Heart right ventricle (tissue), 16 donors: Measurements from ENCODE around the gene SUGP2. TPM values are rescaled to one million over a fixed set of nuclear protein-coding genes. Genes with fewer than 3 reads are reported as not detected.
A peak's percentile ranks its signal among the peaks of the same experiment; 100 is the strongest.

Experiments
- ATAC-seq, 8 donors: fragments of 200-7000 bp; cut with Tn5 transposase; one replicate each; pipeline ENCODE4 v1.9.1; 2020; ENCODE audit warnings: mild to moderate bottlenecking in 8 of 8, moderate library complexity in 8 of 8, moderate number of reproducible peaks in 1 of 8
- DNase-seq, 2 donors: peaks; one replicate each; pipeline ENCODE4 v3.0.0-alpha.2; 2020
- H3K27ac ChIP-seq, 10 donors: fragments of 200-600 bp; sonication (generic) in 2 of 10; one replicate each; pipeline versions ENCODE4 v1.5.0 to v1.8.0; 2020 to 2022; ENCODE audit warnings: mild to moderate bottlenecking in 3 of 10
- H3K27me3 ChIP-seq, 7 donors: fragments of 200-600 bp; one replicate each; pipeline ENCODE4 v1.8.0; 2021 to 2022; ENCODE audit warnings: mild to moderate bottlenecking in 2 of 7
- H3K36me3 ChIP-seq, 9 donors: fragments of 200-600 bp; sonication (generic) in 1 of 9; one replicate each; pipeline versions ENCODE4 v1.5.0 to v1.8.0; 2020 to 2022; ENCODE audit warnings: mild to moderate bottlenecking in 2 of 9
- H3K4me1 ChIP-seq, 9 donors: fragments of 200-600 bp; sonication (generic) in 1 of 9; one replicate each; pipeline versions ENCODE4 v1.5.0 to v1.8.0; 2020 to 2022; ENCODE audit warnings: mild to moderate bottlenecking in 4 of 9
- H3K4me3 ChIP-seq, 10 donors: fragments of 200-600 bp; sonication (generic) in 2 of 10; one replicate each; pipeline versions ENCODE4 v1.5.0 to v1.8.0; 2020 to 2022; ENCODE audit warnings: mild to moderate bottlenecking in 7 of 10, moderate library complexity in 2 of 10
- H3K9me3 ChIP-seq, 11 donors: fragments of 200-600 bp in 10 of 11; sonication (generic) in 2 of 11; one replicate each; pipeline versions ENCODE4 v1.5.0 to v1.8.0; 2013 to 2022; ENCODE audit warnings: mild to moderate bottlenecking in 2 of 11, control low read depth in 1 of 11, moderate library complexity in 1 of 11
- WGBS, 2 donors: extraction: QIAGEN DNeasy Blood & Tissue Kit; methylation state at CpG; one replicate each; pipeline ENCODE4 v1.1.7; 2013; ENCODE audit warnings: inconsistent platforms in 1 of 2; 5-methylcytosine and 5-hydroxymethylcytosine counted together
- intact Hi-C, 10 donors: fragments of 100-400 bp; cut with DNase I; formaldehyde crosslinking; loops; one replicate each; pipeline versions ENCODE4 v1.11.1 to v1.14.2; 2022
- polyA plus RNA-seq, 2 donors: library from polyadenylated mRNA; stranded (reverse); fragments of 200-250 nt; gene quantifications; one replicate each; pipeline ENCODE4 v1.2.3, GENCODE V29; 2013
- total RNA-seq, 10 donors: library from RNA; stranded (reverse); fragmentation: NEBNext Ultra II Directional in 3 of 10; extraction: Animal tissue kit (Norgen Biotek cat#: 25700) in 3 of 10; gene quantifications; one replicate each; pipeline versions ENCODE4 v1.2.1 to v1.2.4, GENCODE V29; 2021 to 2023
- TF ChIP-seq, protein P1 (sequence below), 9 donors: fragments of 200-600 bp; sonication (generic) in 2 of 9; IDR thresholded peaks; one replicate each; pipeline versions ENCODE4 v1.5.0 to v1.8.0; 2021 to 2022; ENCODE audit warnings: antibody characterized with exemption in 9 of 9, mild to moderate bottlenecking in 5 of 9, moderate library complexity in 1 of 9
- donor health status: Arrhythmogenic right ventricular cardiomyopathy.
- donor health status: ischemic (EF 13 %, LVEDD 7.1; RV severe dilation, severe dysfunction).
- donor health status: healthy with polysubstance abuse.
- donor health status: DM: no; HTN: yes; CAD: no.
- donor health status: DM: no; HTN: no; CAD: no.
- donor health status: ischemic (EF 25% LVEDD 6.9; RV normal size, moderate dysfunction).
- donor health status: ischemic (EF 25% LVEDD 5.7; RV mildly dilated, moderate dysfunction).
- donor health status: healthy.
- donor health status: DM: yes; HTN: yes; CAD: no.
- donor health status: Ischemic cardiomyopathy.
- donor health status: ischemic (EF 35%, LVEDD 5.7; RV mildly dilated, moderate dysfunction).
- donor health status: nonischemic (EF 11% LVEDD 7.7; RV severe dilation, severe dysfunction).
- donor health status: DM: yes; HTN: yes; CAD: no.
- donor health status: PGD.
- donor health status: ischemic (EF 29% LVEDD 5.4; RV normal size, mild dysfunction).
- donor health status: nonischemic (EF 23%, LVEDD 6.1; RV moderate dilation, normal function).

Gene SUGP2
- total and polyA plus RNA-seq, 12 donors = 27.2 to 85.2 (median 63.3) TPM

DNA sequence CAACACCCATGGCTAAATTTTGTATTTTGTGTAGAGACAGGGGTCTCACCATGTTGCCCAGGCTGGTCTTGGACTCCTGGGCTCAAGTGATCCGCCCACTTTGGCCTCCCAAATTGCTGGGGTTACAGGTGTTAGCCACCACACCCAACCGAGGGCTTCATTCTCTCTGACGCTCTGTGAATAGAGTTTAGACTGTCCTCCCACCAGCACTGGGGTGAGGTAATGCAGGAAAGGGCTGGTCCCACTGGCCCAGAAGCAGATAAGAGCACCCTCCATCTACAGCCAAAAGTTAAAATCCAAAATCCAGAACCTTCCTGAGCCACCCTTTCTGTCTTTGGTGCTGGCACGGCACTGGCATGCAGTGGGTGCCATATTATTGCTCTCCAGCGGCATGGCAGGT lies 60.5 kb downstream of the SUGP2 start:
- peaks cover 0 to 4% (median 0%) of the 10 kb centered on the region in 11 donors for H3K9me3 ChIP-seq
- DNase-seq (no peak), ATAC-seq (peak in 5 of 8 donors; percentile 17 to 33 (median 30))
- intact Hi-C loops = no loop called here
- no peak overlapping the region for H3K4me3 ChIP-seq
- H3K27me3 ChIP-seq = peaks cover 0 to 3% (median 0%) of the 10 kb centered on the region in 7 donors
- no peaks in the 10 kb centered on the region for H3K36me3 ChIP-seq
- TF ChIP-seq, protein P1, sequence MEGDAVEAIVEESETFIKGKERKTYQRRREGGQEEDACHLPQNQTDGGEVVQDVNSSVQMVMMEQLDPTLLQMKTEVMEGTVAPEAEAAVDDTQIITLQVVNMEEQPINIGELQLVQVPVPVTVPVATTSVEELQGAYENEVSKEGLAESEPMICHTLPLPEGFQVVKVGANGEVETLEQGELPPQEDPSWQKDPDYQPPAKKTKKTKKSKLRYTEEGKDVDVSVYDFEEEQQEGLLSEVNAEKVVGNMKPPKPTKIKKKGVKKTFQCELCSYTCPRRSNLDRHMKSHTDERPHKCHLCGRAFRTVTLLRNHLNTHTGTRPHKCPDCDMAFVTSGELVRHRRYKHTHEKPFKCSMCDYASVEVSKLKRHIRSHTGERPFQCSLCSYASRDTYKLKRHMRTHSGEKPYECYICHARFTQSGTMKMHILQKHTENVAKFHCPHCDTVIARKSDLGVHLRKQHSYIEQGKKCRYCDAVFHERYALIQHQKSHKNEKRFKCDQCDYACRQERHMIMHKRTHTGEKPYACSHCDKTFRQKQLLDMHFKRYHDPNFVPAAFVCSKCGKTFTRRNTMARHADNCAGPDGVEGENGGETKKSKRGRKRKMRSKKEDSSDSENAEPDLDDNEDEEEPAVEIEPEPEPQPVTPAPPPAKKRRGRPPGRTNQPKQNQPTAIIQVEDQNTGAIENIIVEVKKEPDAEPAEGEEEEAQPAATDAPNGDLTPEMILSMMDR (IDR thresholded peaks at IDR 0.05) = no peak
- H3K27ac ChIP-seq = peak overlapping the region in 6 of 10 donors; percentile 14 to 85 (median 35)
- WGBS, 2 donors = 69 to 79% methylated on average over 5 of the region's 5 CpGs
- peaks cover 0 to 49% (median 18%) of the 10 kb centered on the region in 9 donors for H3K4me1 ChIP-seq

DNA sequence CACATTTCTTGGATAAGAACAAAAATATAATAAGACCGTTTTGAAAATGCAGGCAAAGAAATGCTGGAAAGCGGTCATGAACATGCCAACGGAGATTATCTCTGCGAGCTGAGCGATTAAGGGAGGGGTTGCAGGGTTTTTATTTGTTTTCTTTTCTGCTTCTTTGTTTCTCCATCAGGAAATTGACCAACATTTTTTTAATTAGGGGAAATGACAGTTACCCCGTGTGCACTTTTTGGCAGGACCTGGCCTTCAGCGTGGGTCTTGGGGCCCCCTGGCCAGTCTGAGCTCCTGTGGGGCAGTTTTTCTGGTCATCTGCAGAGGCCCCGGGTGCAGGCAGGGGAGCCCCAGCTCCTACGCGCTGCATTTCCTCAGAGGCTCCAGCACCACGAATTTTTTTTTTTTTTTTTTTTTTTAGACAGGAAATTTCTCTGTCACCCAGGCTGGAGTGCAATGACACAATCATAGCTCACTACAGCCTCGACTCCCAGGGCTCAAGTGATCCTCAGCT lies 61.0 kb downstream of the SUGP2 start:
- peaks cover 0 to 54% (median 22%) of the 10 kb centered on the region in 9 donors for H3K4me1 ChIP-seq
- intact Hi-C loops = no loop called here
- ATAC-seq (peak; percentile 31 to 70 (median 36)), DNase-seq (no peak)
- 27 to 40% methylated on average over 12 of the region's 12 CpGs for WGBS, 2 donors
- peaks cover 0 to 3% (median 0%) of the 10 kb centered on the region in 7 donors for H3K27me3 ChIP-seq
- peaks cover 0 to 4% (median 0%) of the 10 kb centered on the region in 11 donors for H3K9me3 ChIP-seq
- H3K36me3 ChIP-seq = no peaks in the 10 kb centered on the region
- peak overlapping the region in 6 of 10 donors; percentile 14 to 85 (median 35) for H3K27ac ChIP-seq
- TF ChIP-seq, protein P1 (IDR thresholded peaks at IDR 0.05) = no peak
- peak overlapping the region in 2 of 10 donors; percentile 4 to 6 for H3K4me3 ChIP-seq

DNA sequence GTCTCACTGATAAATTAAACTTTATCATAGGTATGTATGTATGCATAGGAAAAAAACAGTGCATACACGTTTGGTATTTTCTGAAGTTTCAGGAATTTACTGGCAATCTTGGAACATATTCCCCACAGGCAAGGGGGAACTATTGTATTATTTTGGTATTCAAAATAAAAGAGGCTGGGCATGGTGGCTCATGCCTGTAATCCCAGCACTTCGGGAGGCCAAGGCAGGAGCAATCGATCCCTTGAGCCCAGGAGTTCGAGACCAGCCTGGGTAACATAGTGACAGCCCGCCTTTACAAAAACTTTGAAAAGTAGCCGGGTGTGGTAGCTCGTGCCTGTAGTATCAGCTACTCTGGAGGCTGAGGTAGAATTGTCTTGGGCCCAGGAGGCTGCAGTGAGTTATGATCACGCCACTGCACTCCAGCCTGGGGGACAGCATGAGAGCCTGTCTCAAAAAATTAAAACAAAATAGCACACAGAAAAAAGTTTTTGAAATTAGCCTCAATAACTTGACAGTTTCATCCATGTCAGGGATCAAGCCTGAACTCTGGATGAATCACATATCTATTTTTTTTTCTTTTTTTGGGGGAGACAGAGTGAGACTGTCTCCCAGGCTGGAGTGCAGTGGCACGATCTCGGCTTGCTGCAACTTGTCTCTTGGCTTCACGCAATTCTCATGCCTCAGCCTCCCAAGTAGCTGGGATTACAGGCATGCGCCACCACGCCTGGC lies 63.2 kb downstream of the SUGP2 start:
- Histone ChIP-seq H3K4me1 (peaks cover 0 to 70% (median 22%) of the 10 kb centered on the region in 9 donors), H3K9me3 (peaks cover 0 to 4% (median 0%) of the 10 kb centered on the region in 11 donors), H3K36me3 (no peaks in the 10 kb centered on the region), H3K4me3 (no peak overlapping the region), H3K27me3 (peaks cover 0 to 2% (median 0%) of the 10 kb centered on the region in 7 donors), H3K27ac (peak overlapping the region in 1 of 10 donors; percentile 89)
- DNase-seq (no peak), ATAC-seq (no peak)
- TF ChIP-seq, protein P1 (IDR thresholded peaks at IDR 0.05) = no peak
- intact Hi-C loops = no loop called here
- WGBS, 2 donors = 80 to 81% methylated on average over 13 of the region's 13 CpGs

DNA sequence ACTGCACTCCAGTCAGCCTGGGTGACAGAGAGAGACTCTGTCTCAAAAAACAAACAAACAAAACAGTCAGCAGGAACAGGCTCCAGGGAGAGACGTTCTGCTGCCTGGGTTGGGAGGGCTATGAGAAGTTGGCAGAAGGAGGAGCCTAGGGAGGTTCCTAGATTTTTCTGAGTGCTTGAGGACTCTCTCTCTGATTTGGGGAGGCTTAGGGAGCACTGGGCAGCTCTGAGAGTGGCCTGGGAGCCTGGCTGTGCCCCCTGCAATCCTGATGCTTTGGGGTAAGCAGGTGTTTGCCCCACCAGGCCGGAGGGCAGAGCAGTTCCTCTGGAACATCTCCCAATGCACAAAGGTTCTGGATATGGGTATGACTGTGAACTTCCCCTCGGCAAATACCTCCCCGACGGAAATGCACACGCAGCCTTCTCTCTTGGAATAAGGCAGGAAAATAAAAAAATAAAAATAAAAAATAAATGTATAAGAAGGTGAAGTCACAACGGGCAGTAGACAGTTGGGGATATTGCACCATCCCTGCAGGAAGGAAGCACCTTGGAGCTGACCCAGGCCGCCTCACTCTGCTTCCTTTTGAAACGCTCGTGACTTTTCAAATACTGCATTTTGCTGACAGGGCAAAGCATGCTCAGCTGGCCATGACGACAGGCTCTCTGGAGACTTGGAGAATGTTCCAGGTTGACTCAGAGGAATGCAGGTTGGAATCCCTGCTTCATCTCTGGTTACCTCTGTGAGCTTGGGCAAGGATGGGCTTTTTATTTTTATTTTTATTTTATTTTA lies 65.8 kb downstream of the SUGP2 start:
- Histone ChIP-seq H3K27me3 (peaks cover 0 to 10% (median 4%) of the 10 kb centered on the region in 7 donors), H3K36me3 (no peaks in the 10 kb centered on the region), H3K9me3 (peaks cover 0 to 4% (median 0%) of the 10 kb centered on the region in 11 donors), H3K4me3 (no peak overlapping the region), H3K27ac (peak overlapping the region in 8 of 10 donors; percentile 37 to 89 (median 54)), H3K4me1 (peaks cover 0 to 62% (median 17%) of the 10 kb centered on the region in 9 donors)
- 33 to 47% methylated on average over 11 of the region's 11 CpGs for WGBS, 2 donors
- intact Hi-C loops = no loop called here
- TF ChIP-seq, protein P1 (IDR thresholded peaks at IDR 0.05) = no peak
- DNase-seq (peak; percentile 43 to 65), ATAC-seq (peak; percentile 60 to 89 (median 79))
